Fibroblast of pulmonary artery (primary cell): ENCODE measurements around the gene GNAS-AS1.

Experiments
- DNase-seq: peaks from one replicate; pipeline ENCODE4 v3.0.0-alpha.2; 2010; ENCODE audit warnings: low read depth
- H3K4me3 ChIP-seq: replicated peaks from 2 replicates; pipeline ENCODE4 v1.5.1; 2011; ENCODE audit warnings: low read depth, mild to moderate bottlenecking, control low read depth, low read length, moderate library complexity
- TF ChIP-seq, protein P1 (sequence below): IDR thresholded peaks from 2 replicates; pipeline ENCODE4 v1.5.1; 2011; ENCODE audit warnings: mild to moderate bottlenecking, control low read depth, low read length, inconsistent platforms; ENCODE audit errors: missing control alignments

The GNAS-AS1 gene

GRCh38 chr20:58793512-58794420 is 56.9 kb downstream of the GNAS-AS1 start:
- TF ChIP-seq, protein P1, sequence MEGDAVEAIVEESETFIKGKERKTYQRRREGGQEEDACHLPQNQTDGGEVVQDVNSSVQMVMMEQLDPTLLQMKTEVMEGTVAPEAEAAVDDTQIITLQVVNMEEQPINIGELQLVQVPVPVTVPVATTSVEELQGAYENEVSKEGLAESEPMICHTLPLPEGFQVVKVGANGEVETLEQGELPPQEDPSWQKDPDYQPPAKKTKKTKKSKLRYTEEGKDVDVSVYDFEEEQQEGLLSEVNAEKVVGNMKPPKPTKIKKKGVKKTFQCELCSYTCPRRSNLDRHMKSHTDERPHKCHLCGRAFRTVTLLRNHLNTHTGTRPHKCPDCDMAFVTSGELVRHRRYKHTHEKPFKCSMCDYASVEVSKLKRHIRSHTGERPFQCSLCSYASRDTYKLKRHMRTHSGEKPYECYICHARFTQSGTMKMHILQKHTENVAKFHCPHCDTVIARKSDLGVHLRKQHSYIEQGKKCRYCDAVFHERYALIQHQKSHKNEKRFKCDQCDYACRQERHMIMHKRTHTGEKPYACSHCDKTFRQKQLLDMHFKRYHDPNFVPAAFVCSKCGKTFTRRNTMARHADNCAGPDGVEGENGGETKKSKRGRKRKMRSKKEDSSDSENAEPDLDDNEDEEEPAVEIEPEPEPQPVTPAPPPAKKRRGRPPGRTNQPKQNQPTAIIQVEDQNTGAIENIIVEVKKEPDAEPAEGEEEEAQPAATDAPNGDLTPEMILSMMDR, result no peak
- no peak for DNase-seq
- no peak overlapping the region for H3K4me3 ChIP-seq

GRCh38 chr20:58792426-58792825 is 58.3 kb downstream of the GNAS-AS1 start:
- TF ChIP-seq, protein P1, result no peak
- H3K4me3 ChIP-seq, result no peak overlapping the region
- no peak for DNase-seq

GRCh38 chr20:58791286-58791685 is 59.4 kb downstream of the GNAS-AS1 start:
- H3K4me3 ChIP-seq, result no peak overlapping the region
- no peak for DNase-seq
- TF ChIP-seq, protein P1, result no peak

DNA sequence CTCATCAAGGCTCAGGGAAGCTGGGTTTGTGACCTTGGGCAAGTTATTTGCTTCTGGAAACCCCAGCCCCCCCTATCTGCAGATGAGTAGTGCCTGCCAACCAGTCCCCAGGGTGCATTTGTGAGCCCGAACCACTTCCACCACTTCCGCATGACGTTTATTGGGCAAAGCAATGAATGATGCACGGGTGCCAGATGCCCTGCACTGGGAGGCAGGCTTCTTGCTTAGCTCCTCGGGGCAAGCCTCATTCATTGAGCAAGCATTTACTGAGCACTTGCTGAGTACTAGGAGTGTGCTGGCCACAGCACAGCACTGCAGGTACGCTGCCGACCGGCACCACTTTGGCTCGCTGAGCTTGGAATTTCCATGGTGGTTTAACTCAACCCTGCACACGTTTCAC is 60.2 kb downstream of the GNAS-AS1 start:
- H3K4me3 ChIP-seq, result no peak overlapping the region
- TF ChIP-seq, protein P1, result no peak
- DNase-seq, result no peak

GRCh38 chr20:58788896-58789544 is 61.7 kb downstream of the GNAS-AS1 start:
- no peak for DNase-seq
- TF ChIP-seq, protein P1, result no peak
- H3K4me3 ChIP-seq, result no peak overlapping the region

GRCh38 chr20:58787211-58788005 is 63.3 kb downstream of the GNAS-AS1 start:
- TF ChIP-seq, protein P1, result no peak
- no peak overlapping the region for H3K4me3 ChIP-seq
- DNase-seq, result no peak
